Measurements from ENCODE around the gene ZSCAN10. TPM values are rescaled to one million over a fixed set of nuclear protein-coding genes. Genes with fewer than 3 reads are reported as not detected.

ZSCAN10 gene
- total RNA-seq, result under 0.01 TPM in 1 of 2 replicates, not detected in the other

- DNase-seq (ENCODE audit: low read depth), result no peak
- peak within 1 kb of the TSS; percentile 29 for H3K4me3 ChIP-seq (ENCODE audit: low read depth, low read length)
- no peak for TF ChIP-seq CTCF (IDR thresholded peaks at IDR 0.05; ENCODE audit: insufficient read depth, low read depth, low read length)
These were observed at the start of gene ZSCAN10 for GRCh38 chr16:3098459-3099394. Gene ZSCAN10 (minus strand): TSS chr16:3099294. CDS start chr16:3092937, 6,357 bp downstream.

GRCh38 chr16:3148256-3149192 lies 49.4 kb upstream of the ZSCAN10 start:
- no peak for TF ChIP-seq CTCF (IDR thresholded peaks at IDR 0.05; ENCODE audit: insufficient read depth, low read depth, low read length)
- no peak for DNase-seq (ENCODE audit: low read depth)
- H3K4me3 ChIP-seq (ENCODE audit: low read depth, low read length), result no peak overlapping the region

GRCh38 chr16:3147757-3148104 lies 48.6 kb upstream of the ZSCAN10 start:
- no peak overlapping the region for H3K4me3 ChIP-seq (ENCODE audit: low read depth, low read length)
- no peak for TF ChIP-seq CTCF (IDR thresholded peaks at IDR 0.05; ENCODE audit: insufficient read depth, low read depth, low read length)
- DNase-seq (ENCODE audit: low read depth), result no peak

- H3K4me3 ChIP-seq (ENCODE audit: low read depth, low read length), result no peak overlapping the region
- DNase-seq (ENCODE audit: low read depth), result no peak
- no peak for TF ChIP-seq CTCF (IDR thresholded peaks at IDR 0.05; ENCODE audit: insufficient read depth, low read depth, low read length)
These were observed 48.1 kb upstream of the ZSCAN10 start for GRCh38 chr16:3147046-3147756.

- no peak overlapping the region for H3K4me3 ChIP-seq (ENCODE audit: low read depth, low read length)
- no peak for DNase-seq (ENCODE audit: low read depth)
- no peak for TF ChIP-seq CTCF (IDR thresholded peaks at IDR 0.05; ENCODE audit: insufficient read depth, low read depth, low read length)
These were observed 46.6 kb upstream of the ZSCAN10 start for GRCh38 chr16:3145660-3146059.

GRCh38 chr16:3145151-3145550 lies 46.1 kb upstream of the ZSCAN10 start:
- TF ChIP-seq CTCF (IDR thresholded peaks at IDR 0.05; ENCODE audit: insufficient read depth, low read depth, low read length), result no peak
- no peak for DNase-seq (ENCODE audit: low read depth)

More at GRCh38 chr16:3145151-3145550, 46.1 kb upstream of the ZSCAN10 start:
- no peak overlapping the region for H3K4me3 ChIP-seq (ENCODE audit: low read depth, low read length)

Data from fibroblast of villous mesenchyme (primary cell).